GM21529 (cell line): Measurements from ENCODE around the gene CAPZB.

ENCODE experiments used
- ATAC-seq: cut with Tn5 transposase; IDR thresholded peaks from one replicate; pipeline ENCODE4 v1.9.1; 2021; ENCODE audit not compliant: unreplicated experiment

The CAPZB gene

GRCh38 chr1:19336543-19336942 lies 148.8 kb downstream of the CAPZB start:
- no peak for ATAC-seq

- ATAC-seq, result no peak
These were observed 151.6 kb downstream of the CAPZB start for GRCh38 chr1:19333587-19334354.

GRCh38 chr1:19332832-19333231 lies 152.5 kb downstream of the CAPZB start:
- no peak for ATAC-seq

- no peak for ATAC-seq
These were observed 154.0 kb downstream of the CAPZB start for GRCh38 chr1:19331262-19331878.

- no peak for ATAC-seq
These were observed 154.7 kb downstream of the CAPZB start for GRCh38 chr1:19330449-19331135.

GRCh38 chr1:19329611-19330010 lies 155.7 kb downstream of the CAPZB start:
- no peak for ATAC-seq

- ATAC-seq, result no peak
These were observed 156.2 kb downstream of the CAPZB start for GRCh38 chr1:19329188-19329587.

GRCh38 chr1:19328486-19328885 lies 156.9 kb downstream of the CAPZB start:
- ATAC-seq, result no peak

DNA sequence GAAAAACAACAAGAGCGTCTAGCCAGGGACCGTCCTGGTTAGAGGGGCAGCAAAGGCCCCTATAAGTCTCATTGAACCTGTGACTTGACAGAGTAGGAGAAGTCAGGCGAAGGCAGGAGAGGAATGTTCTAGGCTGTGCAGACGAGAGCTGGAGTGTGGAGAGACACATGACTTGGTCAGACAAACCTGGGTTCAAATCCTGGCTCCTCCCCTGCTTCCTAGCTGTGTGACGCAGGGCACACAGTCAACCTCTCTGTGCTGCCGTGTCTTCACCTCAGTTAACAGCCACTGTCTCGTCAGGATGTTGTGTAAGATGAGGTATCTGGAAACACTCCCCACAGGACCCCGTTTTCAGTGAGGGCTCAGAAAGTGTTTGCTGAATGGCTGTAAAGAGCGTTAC lies 157.6 kb downstream of the CAPZB start:
- ATAC-seq, result no peak

DNA sequence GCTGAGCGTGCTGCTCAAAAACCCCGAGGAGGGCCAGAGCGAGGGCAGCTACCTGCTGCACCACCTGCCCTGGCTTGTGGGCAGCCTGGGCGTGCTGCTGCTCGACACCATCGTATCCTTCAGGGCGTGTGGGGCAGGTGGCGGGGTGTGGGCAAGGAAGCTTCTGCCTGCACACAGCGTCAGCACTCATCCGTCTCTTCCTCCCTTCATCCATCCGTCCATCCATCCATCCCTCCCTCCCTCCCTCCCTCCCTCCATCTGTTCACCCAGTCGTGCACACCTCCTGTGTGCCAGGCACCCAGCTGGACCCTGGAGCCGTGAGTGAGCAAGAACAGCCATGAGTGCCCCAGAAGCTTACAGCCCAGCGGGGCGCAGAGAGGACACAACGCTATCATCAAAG lies 158.0 kb downstream of the CAPZB start:
- ATAC-seq, result no peak

GRCh38 chr1:19326748-19327065 lies 158.6 kb downstream of the CAPZB start:
- ATAC-seq, result no peak

DNA sequence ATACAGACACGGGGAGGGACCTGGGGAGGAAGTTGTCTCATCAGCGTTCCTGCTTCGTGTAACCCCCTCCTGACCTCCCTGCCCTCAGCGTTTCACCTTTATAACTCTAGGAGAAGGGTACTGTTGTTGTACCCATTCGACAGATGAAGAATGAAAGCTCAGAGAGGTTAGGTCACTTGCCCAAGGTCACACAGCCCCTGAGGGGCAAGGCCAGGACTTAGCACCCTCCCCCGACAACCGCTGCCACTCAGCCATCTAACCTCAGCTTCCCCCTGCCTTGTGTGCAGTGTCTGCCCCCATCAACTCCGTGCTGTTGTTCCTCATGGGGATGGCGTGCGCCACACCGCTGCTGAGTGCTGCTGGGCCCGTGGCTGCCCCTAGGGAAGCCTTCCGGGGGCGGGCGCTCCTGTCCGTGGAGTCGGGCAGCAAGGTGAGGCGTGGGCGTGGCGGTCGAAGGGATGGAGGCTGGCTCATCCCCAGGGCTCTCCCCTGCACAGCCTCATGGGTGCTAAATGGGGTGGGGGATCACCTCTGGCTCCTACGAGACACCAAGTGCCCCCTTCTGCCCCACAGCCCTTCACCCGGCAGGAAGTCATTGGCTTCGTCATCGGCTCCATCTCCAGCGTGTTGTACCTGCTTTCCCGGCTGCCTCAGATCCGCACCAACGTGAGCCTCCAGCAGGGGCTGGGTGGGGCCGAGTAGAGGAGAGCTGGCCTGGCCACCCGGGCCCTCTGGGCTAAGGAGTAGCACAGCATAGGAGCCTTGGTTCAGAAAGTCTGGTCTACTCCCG lies 159.2 kb downstream of the CAPZB start:
- ATAC-seq, result no peak

DNA sequence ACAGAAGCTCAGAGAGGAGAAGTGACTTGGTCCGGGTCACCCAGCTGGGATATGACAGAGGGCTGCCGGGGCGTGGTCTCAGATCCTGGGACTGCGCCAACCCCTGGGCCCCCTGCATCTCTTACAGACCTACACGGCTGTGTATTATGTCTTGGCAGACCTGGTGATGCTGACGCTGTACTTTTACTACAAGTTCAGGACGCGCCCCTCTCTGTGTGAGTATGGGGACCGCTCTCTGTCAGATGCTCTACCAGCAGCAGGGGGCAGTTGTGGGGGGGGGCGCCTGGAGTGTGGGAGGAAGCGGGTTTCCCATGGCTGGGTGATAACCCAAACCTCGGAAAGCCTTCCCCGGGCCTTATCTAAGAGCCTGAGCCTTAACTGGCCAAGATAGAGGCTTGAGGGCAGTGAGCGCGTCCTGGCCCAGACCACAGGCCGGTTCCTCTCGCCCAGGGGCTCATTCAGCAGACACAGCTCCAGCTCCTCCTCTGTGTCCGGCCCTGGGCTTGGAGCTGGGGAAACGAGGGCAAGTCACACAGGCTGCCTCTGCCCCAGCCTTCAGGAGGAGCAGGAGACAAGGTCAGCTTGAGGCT lies 159.9 kb downstream of the CAPZB start:
- ATAC-seq, result no peak

DNA sequence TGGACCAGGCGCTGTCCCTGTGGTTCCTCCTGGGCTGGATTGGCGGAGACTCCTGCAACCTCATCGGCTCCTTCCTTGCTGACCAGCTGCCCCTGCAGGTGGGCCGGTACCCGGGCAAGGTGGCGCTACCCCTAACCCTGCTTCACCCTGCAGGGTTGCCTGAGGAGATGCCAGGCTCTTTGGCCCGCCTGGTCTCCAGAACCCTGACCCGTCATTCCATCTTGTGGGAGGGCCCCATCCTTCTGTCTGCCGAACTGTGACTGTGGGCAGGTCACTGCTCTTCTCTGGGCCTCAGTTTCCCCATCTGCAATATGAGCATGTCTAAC lies 160.7 kb downstream of the CAPZB start:
- no peak for ATAC-seq

DNA sequence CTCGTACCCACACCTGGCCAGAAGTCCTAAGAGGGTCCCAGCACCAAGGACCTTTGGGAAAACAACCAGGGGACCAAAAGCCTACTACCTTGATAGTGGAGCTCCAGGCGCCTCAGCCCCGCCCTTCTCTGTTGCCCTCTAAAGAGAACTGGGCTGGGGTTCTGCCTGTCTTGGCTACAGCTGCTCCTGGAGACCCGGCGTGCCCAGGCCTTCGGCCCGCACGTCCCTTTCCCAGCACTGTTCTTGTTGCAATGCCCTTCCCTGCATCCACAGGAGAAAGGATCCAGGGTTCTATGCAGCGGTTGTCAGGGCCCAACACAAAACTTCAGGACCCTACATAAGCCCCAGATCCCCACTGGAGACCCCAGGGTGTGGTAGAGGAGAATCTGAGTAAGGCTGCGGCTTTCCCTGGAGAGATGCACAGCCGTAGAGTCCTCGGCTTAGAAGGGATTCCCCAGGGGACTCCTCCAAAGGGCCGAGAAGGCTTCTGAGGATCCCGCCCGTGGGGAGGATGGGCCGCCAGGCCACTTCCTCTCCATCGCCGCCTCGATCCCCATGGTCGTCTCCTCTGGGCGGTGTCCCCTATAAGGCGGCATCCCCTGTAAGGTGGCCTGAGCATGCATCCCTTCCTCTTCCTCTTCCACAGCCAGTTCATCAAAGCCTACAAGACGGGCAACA lies 161.2 kb downstream of the CAPZB start:
- no peak for ATAC-seq

DNA sequence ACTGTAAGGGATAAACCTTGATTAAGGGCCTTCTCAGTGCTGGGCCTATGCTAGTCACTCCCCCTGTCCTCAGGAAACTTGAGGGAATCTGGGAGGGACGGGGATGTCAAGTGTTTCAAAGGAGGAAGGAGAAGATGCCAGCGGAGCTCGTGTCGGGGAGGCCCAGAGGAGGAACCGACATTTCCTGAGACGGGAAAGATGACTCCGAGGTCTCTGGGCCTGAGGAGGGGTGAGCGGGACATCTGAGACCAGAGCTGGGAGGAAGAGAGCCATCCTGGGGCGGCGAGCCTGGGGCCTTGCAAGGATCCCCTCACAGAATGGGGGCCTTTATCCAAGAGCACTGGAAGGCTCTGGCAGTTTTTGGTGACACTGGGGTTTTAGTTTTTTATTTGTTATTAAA lies 162.9 kb downstream of the CAPZB start:
- ATAC-seq, result no peak

GRCh38 chr1:19321071-19321470 lies 164.3 kb downstream of the CAPZB start:
- ATAC-seq, result no peak

GRCh38 chr1:19319196-19319595 lies 166.1 kb downstream of the CAPZB start:
- ATAC-seq, result no peak

DNA sequence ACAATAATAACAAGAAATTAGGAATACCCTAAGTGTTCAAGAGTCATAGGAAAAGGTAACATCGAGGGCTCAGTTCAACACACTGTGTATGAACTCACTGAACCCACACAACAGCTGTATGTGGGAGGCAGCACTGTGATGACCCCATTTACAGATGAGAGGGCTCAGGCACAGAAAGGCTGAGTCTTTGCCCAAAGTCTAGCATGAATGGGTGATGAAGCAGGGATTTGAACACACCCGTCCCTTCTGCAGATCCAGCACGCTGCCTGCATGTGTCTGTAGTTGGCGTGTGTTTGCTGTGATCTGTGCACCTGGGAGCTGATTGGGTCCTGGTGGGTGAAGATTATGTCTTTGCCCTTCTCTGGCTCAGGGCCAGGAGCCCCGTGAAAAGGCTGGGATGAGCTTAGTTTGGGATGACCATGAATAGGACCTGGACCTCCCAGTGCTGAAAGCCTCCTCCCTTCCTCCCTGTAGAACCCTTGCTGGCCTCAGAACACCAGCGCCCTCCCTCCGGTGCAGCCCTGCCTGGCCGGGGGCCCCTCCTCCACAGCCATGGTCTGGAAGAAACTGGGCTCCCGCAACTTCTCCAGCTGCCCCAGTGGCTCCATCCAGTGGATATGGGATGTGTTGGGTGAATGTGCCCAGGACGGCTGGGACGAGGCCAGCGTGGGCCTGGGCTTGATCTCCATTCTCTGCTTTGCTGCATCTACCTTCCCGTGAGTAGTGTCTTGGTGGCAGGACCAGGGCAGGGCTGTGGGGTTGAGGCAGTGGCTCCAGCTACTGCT lies 168.0 kb downstream of the CAPZB start:
- ATAC-seq, result no peak
